Fibroblast of pulmonary artery (primary cell): Measurements from ENCODE around the gene MRPL2.

Experiments used
- DNase-seq: peaks from one replicate; pipeline ENCODE4 v3.0.0-alpha.2; 2010; ENCODE audit warnings: low read depth
- H3K4me3 ChIP-seq: replicated peaks from 2 replicates; pipeline ENCODE4 v1.5.1; 2011; ENCODE audit warnings: low read depth, mild to moderate bottlenecking, control low read depth, low read length, moderate library complexity
- TF ChIP-seq, protein P1 (sequence below): IDR thresholded peaks from 2 replicates; pipeline ENCODE4 v1.5.1; 2011; ENCODE audit warnings: mild to moderate bottlenecking, control low read depth, low read length, inconsistent platforms; ENCODE audit errors: missing control alignments

MRPL2 gene

DNA sequence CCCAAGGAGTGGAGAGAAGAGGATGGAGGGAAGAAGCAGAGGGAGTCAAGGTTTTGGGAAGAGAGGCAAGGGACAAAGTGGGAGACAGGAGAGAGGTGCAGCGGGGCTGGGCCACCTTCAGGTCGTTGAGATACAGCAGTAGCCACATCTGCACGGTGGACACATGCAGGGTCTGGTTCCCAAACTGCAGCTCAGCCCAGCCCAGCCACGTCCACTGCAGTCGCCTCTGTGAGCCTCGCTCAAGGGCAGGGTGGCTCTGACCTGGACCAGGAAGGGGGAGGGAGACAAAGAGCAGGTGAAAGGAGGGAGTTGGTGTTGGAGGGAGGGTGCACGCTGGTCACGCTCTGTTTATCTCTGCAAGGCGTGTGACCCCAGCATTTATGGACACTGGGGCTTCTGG, 20.5 kb downstream of the MRPL2 start:
- TF ChIP-seq, protein P1, sequence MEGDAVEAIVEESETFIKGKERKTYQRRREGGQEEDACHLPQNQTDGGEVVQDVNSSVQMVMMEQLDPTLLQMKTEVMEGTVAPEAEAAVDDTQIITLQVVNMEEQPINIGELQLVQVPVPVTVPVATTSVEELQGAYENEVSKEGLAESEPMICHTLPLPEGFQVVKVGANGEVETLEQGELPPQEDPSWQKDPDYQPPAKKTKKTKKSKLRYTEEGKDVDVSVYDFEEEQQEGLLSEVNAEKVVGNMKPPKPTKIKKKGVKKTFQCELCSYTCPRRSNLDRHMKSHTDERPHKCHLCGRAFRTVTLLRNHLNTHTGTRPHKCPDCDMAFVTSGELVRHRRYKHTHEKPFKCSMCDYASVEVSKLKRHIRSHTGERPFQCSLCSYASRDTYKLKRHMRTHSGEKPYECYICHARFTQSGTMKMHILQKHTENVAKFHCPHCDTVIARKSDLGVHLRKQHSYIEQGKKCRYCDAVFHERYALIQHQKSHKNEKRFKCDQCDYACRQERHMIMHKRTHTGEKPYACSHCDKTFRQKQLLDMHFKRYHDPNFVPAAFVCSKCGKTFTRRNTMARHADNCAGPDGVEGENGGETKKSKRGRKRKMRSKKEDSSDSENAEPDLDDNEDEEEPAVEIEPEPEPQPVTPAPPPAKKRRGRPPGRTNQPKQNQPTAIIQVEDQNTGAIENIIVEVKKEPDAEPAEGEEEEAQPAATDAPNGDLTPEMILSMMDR = no peak

DNA sequence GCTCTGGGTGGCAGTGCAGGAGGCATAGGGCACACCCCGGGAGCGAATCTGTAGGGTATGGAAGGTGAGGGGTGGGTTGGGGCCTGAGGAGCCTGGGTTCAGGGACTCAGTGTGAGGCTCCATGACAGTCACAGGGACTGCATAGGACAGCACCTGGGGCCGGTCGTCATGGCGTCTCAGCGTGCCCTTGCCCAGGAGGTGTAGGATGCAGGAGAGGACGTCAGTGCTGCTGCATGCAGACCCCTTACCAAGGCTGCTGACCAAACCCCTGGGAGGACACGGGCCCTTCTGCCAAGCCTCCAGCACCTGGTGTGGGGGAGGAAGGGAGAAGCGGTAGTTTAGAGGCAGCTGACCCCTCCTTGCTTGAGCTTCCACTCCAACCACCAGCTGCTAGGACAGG, 21.5 kb downstream of the MRPL2 start:
- DNase-seq = no peak
- TF ChIP-seq, protein P1 = no peak
- H3K4me3 ChIP-seq = no peak overlapping the region

More for the DNA sequence above, 20.5 kb downstream of the MRPL2 start:
- no peak for DNase-seq
- no peak overlapping the region for H3K4me3 ChIP-seq

DNA sequence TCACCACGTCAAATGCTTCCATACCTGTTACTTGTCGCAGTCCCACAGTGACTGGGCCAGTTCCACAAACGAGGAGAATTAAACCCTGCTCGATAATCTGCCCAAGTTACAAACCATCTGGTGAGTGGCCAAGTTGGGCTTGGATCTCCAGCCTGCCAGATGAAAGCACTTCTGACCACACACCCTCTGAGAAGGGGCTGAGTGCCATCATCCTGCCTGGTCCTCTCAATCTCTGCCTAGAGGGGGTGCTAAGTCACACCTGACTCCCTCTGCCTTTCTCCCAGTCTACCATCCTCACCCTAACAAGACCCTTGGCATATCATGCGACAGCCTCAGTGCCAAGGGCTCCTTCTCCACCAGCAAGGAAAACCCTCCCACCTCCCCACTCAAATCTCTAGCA, 22.0 kb downstream of the MRPL2 start:
- no peak overlapping the region for H3K4me3 ChIP-seq
- TF ChIP-seq, protein P1 = no peak
- no peak for DNase-seq

DNA sequence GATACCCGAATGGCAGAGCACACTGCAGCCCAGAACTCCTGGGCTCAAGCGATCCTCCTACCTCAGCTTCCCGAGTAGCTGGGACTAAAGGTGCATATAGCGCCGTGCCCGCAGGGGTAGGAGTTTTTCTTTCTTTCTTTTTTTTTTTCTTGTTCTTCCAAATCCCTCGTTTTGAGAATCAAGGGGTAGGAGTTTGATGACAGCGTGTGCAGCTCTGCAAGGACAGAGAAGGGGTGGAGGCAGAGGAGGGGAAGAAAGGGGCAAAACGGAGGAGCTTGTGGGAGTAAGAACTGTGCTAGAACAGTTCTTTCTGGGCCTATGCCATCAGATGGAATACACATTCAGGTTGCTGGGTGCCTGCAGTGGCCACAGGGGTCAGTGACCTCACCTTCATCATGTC, 22.5 kb downstream of the MRPL2 start:
- no peak for DNase-seq
- H3K4me3 ChIP-seq = no peak overlapping the region
- TF ChIP-seq, protein P1 = no peak

DNA sequence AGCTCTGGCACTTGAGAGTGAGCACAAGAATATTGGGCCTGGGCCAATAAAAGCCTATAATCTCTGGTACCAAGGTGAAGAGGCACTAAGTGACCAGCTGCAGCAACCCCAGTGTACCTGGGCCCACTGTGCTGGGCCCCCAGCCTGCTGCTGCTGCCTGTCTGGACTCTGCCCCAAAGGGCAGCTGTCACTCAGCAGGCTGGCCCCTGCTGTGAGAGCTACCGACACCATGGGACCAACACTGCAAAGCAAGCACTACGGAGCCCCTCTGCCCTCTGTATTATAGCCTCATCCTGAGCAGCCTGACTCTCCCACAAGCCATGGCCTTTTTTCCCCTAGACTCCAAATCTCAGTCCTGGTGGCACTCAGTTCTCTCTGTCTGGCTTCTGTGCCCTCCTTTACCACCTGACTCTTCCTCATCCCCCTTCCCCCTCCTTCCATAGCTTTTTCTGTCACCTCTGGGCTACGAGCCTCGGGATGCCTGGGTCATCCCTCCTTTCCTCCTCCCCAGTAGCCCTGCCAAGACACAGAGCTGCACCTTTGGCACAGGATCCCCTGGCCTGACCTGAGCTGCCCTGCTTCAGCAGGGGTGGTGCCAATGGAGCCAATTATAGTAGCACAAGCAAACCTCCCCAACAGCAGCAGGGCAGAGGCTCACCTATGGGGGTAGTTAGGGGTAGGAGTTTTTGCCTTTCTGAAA, 23.6 kb downstream of the MRPL2 start:
- TF ChIP-seq, protein P1 = no peak
- no peak for DNase-seq
- H3K4me3 ChIP-seq = no peak overlapping the region

DNA sequence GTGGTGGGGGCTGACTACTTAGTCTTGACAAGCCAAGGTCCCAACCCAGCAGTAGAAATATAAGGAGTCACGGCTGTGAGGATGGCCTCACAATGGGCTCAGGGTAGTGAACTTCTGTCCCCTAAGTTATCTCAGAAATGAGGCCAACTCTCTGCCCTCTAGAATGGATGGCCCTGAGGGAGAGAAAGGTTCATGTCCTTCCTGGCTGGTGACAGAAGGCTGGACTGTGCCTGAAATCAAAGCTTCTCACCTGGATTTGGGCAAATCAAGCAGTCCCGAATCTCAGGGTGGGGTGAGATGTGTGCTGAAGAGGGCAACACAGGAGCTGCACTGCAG, 25.1 kb downstream of the MRPL2 start:
- no peak for DNase-seq
- H3K4me3 ChIP-seq = no peak overlapping the region
- TF ChIP-seq, protein P1 = no peak

DNA sequence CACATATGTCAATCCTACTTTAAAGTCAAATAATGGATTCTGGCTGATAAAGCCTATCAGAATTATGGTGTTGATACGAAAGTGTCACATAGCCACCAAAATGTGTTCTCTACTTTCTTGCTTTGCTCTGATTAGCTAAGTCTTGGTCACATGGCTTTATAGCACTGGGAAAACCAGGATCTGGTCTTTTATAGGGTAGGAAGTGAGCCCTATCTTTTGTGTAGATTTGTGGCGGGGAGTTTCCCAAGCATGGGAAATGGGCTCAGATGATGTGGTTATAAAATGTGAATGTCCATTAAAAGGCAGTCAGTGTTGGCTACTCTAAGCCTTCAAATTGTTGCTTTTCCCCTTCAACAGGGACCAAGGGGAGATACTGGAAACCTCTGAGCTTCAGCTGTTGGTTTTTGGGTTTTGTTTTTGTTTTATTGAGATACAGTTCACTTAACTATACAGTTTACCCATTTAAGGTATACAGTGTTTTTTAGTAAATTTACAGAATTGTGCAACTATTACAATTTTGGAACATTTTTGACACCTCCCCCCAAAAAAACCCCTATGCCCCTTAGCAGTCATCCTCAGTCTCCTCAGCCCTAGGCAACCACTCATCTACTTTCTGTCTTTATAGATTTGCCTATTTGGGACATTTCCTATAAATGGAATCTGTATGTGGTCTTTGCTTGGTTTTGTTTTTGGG, 25.6 kb downstream of the MRPL2 start:
- no peak for DNase-seq
- no peak overlapping the region for H3K4me3 ChIP-seq
- TF ChIP-seq, protein P1 = no peak
